GM23338 (cell line): Measurements from ENCODE around the gene DCLK1. TPM values are rescaled to one million over a fixed set of nuclear protein-coding genes. Genes with fewer than 3 reads are reported as not detected.

Experiments
- ATAC-seq: fragments of 200-7000 bp; cut with Tn5 transposase; 3 replicates; pipeline ENCODE4 v1.9.1; 2020
- DNase-seq: peaks from one replicate; pipeline ENCODE4 v3.0.0-alpha.2; 2015; ENCODE audit warnings: low spot score
- H2AFZ ChIP-seq: fragments of 200-600 bp; sonication (generic); 2 replicates; pipeline ENCODE4 v1.8.0; 2016; ENCODE audit warnings: antibody characterized with exemption, mild to moderate bottlenecking, moderate library complexity
- H3F3A ChIP-seq: fragments of 200-600 bp; sonication (generic); replicated peaks from 2 replicates; pipeline ENCODE4 v1.8.0; 2017; ENCODE audit warnings: antibody characterized with exemption, mixed run types, low read depth
- H3K27ac ChIP-seq: fragments of 200-600 bp; sonication (generic); 2 replicates; pipeline ENCODE4 v1.6.1; 2016; ENCODE audit warnings: low read depth
- H3K27me3 ChIP-seq: fragments of 200-600 bp; sonication (generic); 2 replicates; pipeline ENCODE4 v1.8.0; 2016; ENCODE audit warnings: mild to moderate bottlenecking, mixed run types, moderate library complexity; ENCODE audit not compliant: insufficient read depth
- H3K36me3 ChIP-seq: fragments of 200-600 bp; sonication (generic); 2 replicates; pipeline ENCODE4 v1.8.0; 2016; ENCODE audit warnings: mild to moderate bottlenecking; ENCODE audit not compliant: insufficient read depth
- H3K4me1 ChIP-seq: fragments of 200-600 bp; sonication (generic); 2 replicates; pipeline ENCODE4 v1.8.0; 2016; ENCODE audit warnings: mild to moderate bottlenecking, moderate library complexity; ENCODE audit not compliant: insufficient read depth
- H3K4me2 ChIP-seq: fragments of 200-600 bp; sonication (generic); 2 replicates; pipeline ENCODE4 v1.7.1; 2017; ENCODE audit warnings: mixed run types
- H3K4me3 ChIP-seq: fragments of 200-600 bp; sonication (generic); 2 replicates; pipeline ENCODE4 v1.6.1; 2016; ENCODE audit warnings: mixed run types
- H3K79me2 ChIP-seq: fragments of 200-600 bp; sonication (generic); replicated peaks from 2 replicates; pipeline ENCODE4 v1.8.0; 2017; ENCODE audit warnings: mild to moderate bottlenecking; ENCODE audit not compliant: insufficient read depth
- H3K9me2 ChIP-seq: fragments of 200-600 bp; sonication (generic); 2 replicates; pipeline ENCODE4 v1.8.0; 2017; ENCODE audit not compliant: insufficient read depth
- H4K20me1 ChIP-seq: fragments of 200-600 bp; sonication (generic); replicated peaks from 2 replicates; pipeline ENCODE4 v1.8.0; 2017; ENCODE audit warnings: mild to moderate bottlenecking; ENCODE audit not compliant: insufficient read depth
- H3K27ac Mint-ChIP-seq: 2 replicates; pipeline ENCODE4 v1.8.0; 2020; ENCODE audit warnings: inconsistent platforms, mild to moderate bottlenecking, moderate library complexity, mixed read lengths
- H3K27me3 Mint-ChIP-seq: 3 replicates; pipeline ENCODE4 v1.8.0; 2022; ENCODE audit warnings: low read depth, mild to moderate bottlenecking, moderate library complexity, mixed read lengths, inconsistent platforms; ENCODE audit not compliant: insufficient read depth, poor library complexity
- H3K36me3 Mint-ChIP-seq: 3 replicates; pipeline ENCODE4 v1.8.0; 2021; ENCODE audit warnings: low read depth, mild to moderate bottlenecking, inconsistent platforms, moderate library complexity, mixed read lengths
- H3K4me1 Mint-ChIP-seq: 3 replicates; pipeline ENCODE4 v1.8.0; 2020; ENCODE audit warnings: mild to moderate bottlenecking, inconsistent platforms, mixed read lengths
- H3K4me3 Mint-ChIP-seq: 3 replicates; pipeline ENCODE4 v1.8.0; 2021; ENCODE audit warnings: moderate library complexity, mild to moderate bottlenecking, inconsistent platforms, mixed read lengths
- H3K9me3 Mint-ChIP-seq: 3 replicates; pipeline ENCODE4 v1.8.0; 2020; ENCODE audit warnings: moderate library complexity, mild to moderate bottlenecking, inconsistent platforms, mixed read lengths
- CREB1 ChIP-seq: fragments of 250-450 bp; sonication (Bioruptor Pico); IDR thresholded peaks from 2 replicates; pipeline ENCODE4 v1.5.0; 2020; ENCODE audit warnings: low read depth, mild to moderate bottlenecking, moderate library complexity
- EZH2 ChIP-seq: fragments of 200-600 bp; sonication (generic); IDR thresholded peaks from one replicate; pipeline ENCODE4 v1.8.0; 2017; ENCODE audit warnings: antibody characterized with exemption, mild to moderate bottlenecking, low read depth; ENCODE audit not compliant: unreplicated experiment
- EZH2phosphoT487 ChIP-seq: fragments of 200-600 bp; sonication (generic); IDR thresholded peaks from one replicate; pipeline ENCODE4 v1.8.1; 2018; ENCODE audit warnings: antibody characterized with exemption; ENCODE audit not compliant: unreplicated experiment
- JUNB ChIP-seq: IDR thresholded peaks from one replicate; pipeline ENCODE4 v1.6.1; 2016; ENCODE audit warnings: antibody characterized with exemption; ENCODE audit not compliant: unreplicated experiment
- NANOG ChIP-seq: IDR thresholded peaks from 2 replicates; pipeline ENCODE4 v1.6.1; 2016; ENCODE audit warnings: antibody characterized with exemption, borderline replicate concordance
- POLR2AphosphoS5 ChIP-seq: IDR thresholded peaks from 2 replicates; pipeline ENCODE4 v1.6.1; 2016; ENCODE audit warnings: antibody characterized with exemption, low read depth
- STAT1 ChIP-seq: IDR thresholded peaks from one replicate; pipeline ENCODE4 v1.6.1; 2016; ENCODE audit warnings: antibody characterized with exemption; ENCODE audit not compliant: unreplicated experiment
- ZNF114 ChIP-seq: fragments of 250-450 bp; sonication (Bioruptor Pico); IDR thresholded peaks from 2 replicates; pipeline ENCODE4 v1.5.0; 2020; ENCODE audit warnings: mild to moderate bottlenecking, moderate library complexity
- polyA plus RNA-seq: library from polyadenylated mRNA; unstranded; fragments of >200 nt; fragmentation: Nextera tagmentation; extraction: Ambion mirVana; gene quantifications from 2 replicates; pipeline ENCODE4 v1.2.1, GENCODE V29; 2016
- total RNA-seq: library from RNA; depleted of rRNA; stranded (reverse); fragments of >200 nt; shearing (Covaris generic); gene quantifications from 2 replicates; pipeline ENCODE4 v1.2.3, GENCODE V29; 2014
- TF ChIP-seq, protein P1 (sequence below): fragments of 250-450 bp; sonication (Bioruptor Pico); IDR thresholded peaks from 2 replicates; pipeline ENCODE4 v1.5.0; 2020; ENCODE audit warnings: mild to moderate bottlenecking, moderate library complexity
- TF ChIP-seq, protein P2 (sequence below): IDR thresholded peaks from one replicate; pipeline ENCODE4 v1.6.1; 2018; ENCODE audit warnings: antibody characterized with exemption; ENCODE audit not compliant: unreplicated experiment
- TF ChIP-seq, protein P3 (sequence below): IDR thresholded peaks from 2 replicates; pipeline ENCODE4 v1.6.1; 2016; ENCODE audit warnings: antibody characterized with exemption
- TF ChIP-seq, protein P4 (sequence below), 2 experiments: fragments of 200-600 bp in 1 of 2; sonication (generic) in 1 of 2; conservative IDR thresholded peaks; 2 replicates each; pipeline versions ENCODE4 v1.5.1 to v1.6.1; 2016 to 2017; ENCODE audit warnings: antibody characterized with exemption in 2 of 2, low read depth in 2 of 2, mild to moderate bottlenecking in 2 of 2, moderate library complexity in 1 of 2

DCLK1 gene
- total and polyA plus RNA-seq, 2 experiments from 2014 or later: 13.1 to 57.7 TPM

DNA sequence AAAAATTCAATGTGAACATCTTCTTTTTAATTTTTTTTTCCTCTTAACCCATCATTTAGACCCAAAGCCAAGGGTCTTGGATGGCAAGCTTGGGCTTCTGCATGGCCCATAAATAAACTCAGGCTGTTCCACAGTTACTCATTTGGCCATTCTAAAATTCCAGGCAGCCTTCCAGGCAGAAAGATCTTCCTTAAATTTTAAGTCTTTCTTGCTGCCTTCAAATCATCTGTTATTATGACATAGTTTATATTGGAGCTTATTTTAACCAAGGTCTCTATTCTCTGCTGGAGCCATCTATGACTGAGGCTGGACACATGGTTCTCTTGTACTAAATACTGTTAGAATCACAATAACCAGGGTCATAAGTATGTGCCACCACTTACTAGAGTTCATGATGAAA is 337.4 kb downstream of the DCLK1 start (continued):
- TF ChIP-seq, protein P1, sequence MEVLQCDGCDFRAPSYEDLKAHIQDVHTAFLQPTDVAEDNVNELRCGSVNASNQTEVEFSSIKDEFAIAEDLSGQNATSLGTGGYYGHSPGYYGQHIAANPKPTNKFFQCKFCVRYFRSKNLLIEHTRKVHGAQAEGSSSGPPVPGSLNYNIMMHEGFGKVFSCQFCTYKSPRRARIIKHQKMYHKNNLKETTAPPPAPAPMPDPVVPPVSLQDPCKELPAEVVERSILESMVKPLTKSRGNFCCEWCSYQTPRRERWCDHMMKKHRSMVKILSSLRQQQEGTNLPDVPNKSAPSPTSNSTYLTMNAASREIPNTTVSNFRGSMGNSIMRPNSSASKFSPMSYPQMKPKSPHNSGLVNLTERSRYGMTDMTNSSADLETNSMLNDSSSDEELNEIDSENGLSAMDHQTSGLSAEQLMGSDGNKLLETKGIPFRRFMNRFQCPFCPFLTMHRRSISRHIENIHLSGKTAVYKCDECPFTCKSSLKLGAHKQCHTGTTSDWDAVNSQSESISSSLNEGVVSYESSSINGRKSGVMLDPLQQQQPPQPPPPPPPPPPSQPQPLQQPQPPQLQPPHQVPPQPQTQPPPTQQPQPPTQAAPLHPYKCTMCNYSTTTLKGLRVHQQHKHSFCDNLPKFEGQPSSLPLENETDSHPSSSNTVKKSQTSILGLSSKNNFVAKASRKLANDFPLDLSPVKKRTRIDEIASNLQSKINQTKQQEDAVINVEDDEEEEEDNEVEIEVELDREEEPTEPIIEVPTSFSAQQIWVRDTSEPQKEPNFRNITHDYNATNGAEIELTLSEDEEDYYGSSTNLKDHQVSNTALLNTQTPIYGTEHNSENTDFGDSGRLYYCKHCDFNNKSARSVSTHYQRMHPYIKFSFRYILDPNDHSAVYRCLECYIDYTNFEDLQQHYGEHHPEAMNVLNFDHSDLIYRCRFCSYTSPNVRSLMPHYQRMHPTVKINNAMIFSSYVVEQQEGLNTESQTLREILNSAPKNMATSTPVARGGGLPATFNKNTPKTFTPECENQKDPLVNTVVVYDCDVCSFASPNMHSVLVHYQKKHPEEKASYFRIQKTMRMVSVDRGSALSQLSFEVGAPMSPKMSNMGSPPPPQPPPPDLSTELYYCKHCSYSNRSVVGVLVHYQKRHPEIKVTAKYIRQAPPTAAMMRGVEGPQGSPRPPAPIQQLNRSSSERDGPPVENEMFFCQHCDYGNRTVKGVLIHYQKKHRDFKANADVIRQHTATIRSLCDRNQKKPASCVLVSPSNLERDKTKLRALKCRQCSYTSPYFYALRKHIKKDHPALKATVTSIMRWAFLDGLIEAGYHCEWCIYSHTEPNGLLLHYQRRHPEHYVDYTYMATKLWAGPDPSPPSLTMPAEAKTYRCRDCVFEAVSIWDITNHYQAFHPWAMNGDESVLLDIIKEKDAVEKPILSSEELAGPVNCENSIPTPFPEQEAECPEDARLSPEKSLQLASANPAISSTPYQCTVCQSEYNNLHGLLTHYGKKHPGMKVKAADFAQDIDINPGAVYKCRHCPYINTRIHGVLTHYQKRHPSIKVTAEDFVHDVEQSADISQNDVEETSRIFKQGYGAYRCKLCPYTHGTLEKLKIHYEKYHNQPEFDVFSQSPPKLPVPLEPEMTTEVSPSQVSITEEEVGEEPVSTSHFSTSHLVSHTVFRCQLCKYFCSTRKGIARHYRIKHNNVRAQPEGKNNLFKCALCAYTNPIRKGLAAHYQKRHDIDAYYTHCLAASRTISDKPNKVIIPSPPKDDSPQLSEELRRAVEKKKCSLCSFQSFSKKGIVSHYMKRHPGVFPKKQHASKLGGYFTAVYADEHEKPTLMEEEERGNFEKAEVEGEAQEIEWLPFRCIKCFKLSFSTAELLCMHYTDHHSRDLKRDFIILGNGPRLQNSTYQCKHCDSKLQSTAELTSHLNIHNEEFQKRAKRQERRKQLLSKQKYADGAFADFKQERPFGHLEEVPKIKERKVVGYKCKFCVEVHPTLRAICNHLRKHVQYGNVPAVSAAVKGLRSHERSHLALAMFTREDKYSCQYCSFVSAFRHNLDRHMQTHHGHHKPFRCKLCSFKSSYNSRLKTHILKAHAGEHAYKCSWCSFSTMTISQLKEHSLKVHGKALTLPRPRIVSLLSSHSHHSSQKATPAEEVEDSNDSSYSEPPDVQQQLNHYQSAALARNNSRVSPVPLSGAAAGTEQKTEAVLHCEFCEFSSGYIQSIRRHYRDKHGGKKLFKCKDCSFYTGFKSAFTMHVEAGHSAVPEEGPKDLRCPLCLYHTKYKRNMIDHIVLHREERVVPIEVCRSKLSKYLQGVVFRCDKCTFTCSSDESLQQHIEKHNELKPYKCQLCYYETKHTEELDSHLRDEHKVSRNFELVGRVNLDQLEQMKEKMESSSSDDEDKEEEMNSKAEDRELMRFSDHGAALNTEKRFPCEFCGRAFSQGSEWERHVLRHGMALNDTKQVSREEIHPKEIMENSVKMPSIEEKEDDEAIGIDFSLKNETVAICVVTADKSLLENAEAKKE (CRISPR knock-in tag): no peak
- no peak for TF ChIP-seq POLR2AphosphoS5
- TF ChIP-seq, protein P2, sequence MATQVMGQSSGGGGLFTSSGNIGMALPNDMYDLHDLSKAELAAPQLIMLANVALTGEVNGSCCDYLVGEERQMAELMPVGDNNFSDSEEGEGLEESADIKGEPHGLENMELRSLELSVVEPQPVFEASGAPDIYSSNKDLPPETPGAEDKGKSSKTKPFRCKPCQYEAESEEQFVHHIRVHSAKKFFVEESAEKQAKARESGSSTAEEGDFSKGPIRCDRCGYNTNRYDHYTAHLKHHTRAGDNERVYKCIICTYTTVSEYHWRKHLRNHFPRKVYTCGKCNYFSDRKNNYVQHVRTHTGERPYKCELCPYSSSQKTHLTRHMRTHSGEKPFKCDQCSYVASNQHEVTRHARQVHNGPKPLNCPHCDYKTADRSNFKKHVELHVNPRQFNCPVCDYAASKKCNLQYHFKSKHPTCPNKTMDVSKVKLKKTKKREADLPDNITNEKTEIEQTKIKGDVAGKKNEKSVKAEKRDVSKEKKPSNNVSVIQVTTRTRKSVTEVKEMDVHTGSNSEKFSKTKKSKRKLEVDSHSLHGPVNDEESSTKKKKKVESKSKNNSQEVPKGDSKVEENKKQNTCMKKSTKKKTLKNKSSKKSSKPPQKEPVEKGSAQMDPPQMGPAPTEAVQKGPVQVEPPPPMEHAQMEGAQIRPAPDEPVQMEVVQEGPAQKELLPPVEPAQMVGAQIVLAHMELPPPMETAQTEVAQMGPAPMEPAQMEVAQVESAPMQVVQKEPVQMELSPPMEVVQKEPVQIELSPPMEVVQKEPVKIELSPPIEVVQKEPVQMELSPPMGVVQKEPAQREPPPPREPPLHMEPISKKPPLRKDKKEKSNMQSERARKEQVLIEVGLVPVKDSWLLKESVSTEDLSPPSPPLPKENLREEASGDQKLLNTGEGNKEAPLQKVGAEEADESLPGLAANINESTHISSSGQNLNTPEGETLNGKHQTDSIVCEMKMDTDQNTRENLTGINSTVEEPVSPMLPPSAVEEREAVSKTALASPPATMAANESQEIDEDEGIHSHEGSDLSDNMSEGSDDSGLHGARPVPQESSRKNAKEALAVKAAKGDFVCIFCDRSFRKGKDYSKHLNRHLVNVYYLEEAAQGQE: no peak

DNA sequence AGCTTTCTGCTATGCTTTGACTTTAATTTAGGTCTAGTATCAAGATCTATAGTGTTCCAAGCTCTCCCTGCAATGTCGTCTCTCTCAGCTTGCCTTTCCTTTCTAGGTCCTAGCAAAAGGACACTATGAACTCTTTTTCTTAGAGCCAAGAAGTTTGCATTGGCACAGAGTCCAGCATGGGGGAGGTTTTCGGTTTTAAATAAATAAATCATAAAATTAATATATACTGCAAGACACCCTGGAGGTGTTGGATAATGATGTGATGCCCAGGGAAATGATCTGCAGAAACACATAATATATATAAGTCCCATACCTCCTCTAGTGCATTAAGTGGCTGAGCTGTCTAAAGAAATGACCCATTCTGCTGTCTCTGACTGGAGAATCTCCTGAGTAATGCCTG is 338.3 kb downstream of the DCLK1 start:
- Mint-ChIP-seq H3K4me1 (peaks cover 11% of the 10 kb centered on the region), H3K27me3 (peaks cover 4% of the 10 kb centered on the region), H3K27ac (no peak overlapping the region), H3K4me3 (no peak overlapping the region), H3K9me3 (no peaks in the 10 kb centered on the region), H3K36me3 (no peaks in the 10 kb centered on the region)
- H4K20me1 ChIP-seq: no peaks in the 10 kb centered on the region
- H3K27me3 ChIP-seq: no peaks in the 10 kb centered on the region
- H3K4me1 ChIP-seq: no peaks in the 10 kb centered on the region
- no peak overlapping the region for H3K4me3 ChIP-seq
- H2AFZ ChIP-seq: no peak overlapping the region
- DNase-seq: no peak
- no peaks in the 10 kb centered on the region for H3K36me3 ChIP-seq
- H3K4me2 ChIP-seq: no peak overlapping the region
- H3K79me2 ChIP-seq: no peaks in the 10 kb centered on the region
- H3K9me2 ChIP-seq: no peaks in the 10 kb centered on the region
- H3K27ac ChIP-seq: no peak overlapping the region
- H3F3A ChIP-seq: no peaks in the 10 kb centered on the region
- no peak for ATAC-seq
- no peak for TF ChIP-seq STAT1
- TF ChIP-seq, protein P3, sequence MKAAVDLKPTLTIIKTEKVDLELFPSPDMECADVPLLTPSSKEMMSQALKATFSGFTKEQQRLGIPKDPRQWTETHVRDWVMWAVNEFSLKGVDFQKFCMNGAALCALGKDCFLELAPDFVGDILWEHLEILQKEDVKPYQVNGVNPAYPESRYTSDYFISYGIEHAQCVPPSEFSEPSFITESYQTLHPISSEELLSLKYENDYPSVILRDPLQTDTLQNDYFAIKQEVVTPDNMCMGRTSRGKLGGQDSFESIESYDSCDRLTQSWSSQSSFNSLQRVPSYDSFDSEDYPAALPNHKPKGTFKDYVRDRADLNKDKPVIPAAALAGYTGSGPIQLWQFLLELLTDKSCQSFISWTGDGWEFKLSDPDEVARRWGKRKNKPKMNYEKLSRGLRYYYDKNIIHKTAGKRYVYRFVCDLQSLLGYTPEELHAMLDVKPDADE: no peak
- no peak for TF ChIP-seq ZNF114 (CRISPR knock-in tag)
- no peak for TF ChIP-seq JUNB
- no peak for TF ChIP-seq NANOG
- no peak for TF ChIP-seq EZH2
- no peak for TF ChIP-seq EZH2phosphoT487
- TF ChIP-seq, protein P4, sequence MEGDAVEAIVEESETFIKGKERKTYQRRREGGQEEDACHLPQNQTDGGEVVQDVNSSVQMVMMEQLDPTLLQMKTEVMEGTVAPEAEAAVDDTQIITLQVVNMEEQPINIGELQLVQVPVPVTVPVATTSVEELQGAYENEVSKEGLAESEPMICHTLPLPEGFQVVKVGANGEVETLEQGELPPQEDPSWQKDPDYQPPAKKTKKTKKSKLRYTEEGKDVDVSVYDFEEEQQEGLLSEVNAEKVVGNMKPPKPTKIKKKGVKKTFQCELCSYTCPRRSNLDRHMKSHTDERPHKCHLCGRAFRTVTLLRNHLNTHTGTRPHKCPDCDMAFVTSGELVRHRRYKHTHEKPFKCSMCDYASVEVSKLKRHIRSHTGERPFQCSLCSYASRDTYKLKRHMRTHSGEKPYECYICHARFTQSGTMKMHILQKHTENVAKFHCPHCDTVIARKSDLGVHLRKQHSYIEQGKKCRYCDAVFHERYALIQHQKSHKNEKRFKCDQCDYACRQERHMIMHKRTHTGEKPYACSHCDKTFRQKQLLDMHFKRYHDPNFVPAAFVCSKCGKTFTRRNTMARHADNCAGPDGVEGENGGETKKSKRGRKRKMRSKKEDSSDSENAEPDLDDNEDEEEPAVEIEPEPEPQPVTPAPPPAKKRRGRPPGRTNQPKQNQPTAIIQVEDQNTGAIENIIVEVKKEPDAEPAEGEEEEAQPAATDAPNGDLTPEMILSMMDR (conservative IDR thresholded peaks at IDR 0.05; ENCODE audit: low read depth in 2 of 2): no peak
- TF ChIP-seq CREB1 (CRISPR knock-in tag): no peak
